ENCODE measurements around the gene TBC1D2B.

GRCh38 chr15:77984446-77984861 lies 93.1 kb downstream of the TBC1D2B start:
- no peak for TF ChIP-seq POLR2AphosphoS5 (IDR thresholded peaks at IDR 0.05; ENCODE audit: low read depth, low read length)
- TF ChIP-seq TAF1 (IDR thresholded peaks at IDR 0.05; ENCODE audit: borderline replicate concordance, insufficient read depth, low read length), result no peak
- TF ChIP-seq REST (IDR thresholded peaks at IDR 0.05; ENCODE audit: insufficient read depth in 1 of 2, low read depth in 2 of 2, low read length in 2 of 2), result no peak
- no peak for TF ChIP-seq SIN3A (IDR thresholded peaks at IDR 0.05; ENCODE audit: borderline replicate concordance, insufficient read depth, low read length)
- TF ChIP-seq FOXP2 (optimal IDR thresholded peaks at IDR 0.05; ENCODE audit: borderline replicate concordance, extremely low read depth, extremely low read length, insufficient read depth), result no peak
